Amygdala (tissue), 56 donors: ENCODE data around the gene ATCAY.
"Not testable (repeated sequence)": the region's sequence is repeated elsewhere in the genome, so short reads cannot be mapped to it uniquely, and the experiment has no call there.

Experiments used
- DNase-seq, 56 donors: peaks; one replicate each; lab custom pipeline; 2025; lab: John Stamatoyannopoulos, UW

Gene ATCAY

DNA sequence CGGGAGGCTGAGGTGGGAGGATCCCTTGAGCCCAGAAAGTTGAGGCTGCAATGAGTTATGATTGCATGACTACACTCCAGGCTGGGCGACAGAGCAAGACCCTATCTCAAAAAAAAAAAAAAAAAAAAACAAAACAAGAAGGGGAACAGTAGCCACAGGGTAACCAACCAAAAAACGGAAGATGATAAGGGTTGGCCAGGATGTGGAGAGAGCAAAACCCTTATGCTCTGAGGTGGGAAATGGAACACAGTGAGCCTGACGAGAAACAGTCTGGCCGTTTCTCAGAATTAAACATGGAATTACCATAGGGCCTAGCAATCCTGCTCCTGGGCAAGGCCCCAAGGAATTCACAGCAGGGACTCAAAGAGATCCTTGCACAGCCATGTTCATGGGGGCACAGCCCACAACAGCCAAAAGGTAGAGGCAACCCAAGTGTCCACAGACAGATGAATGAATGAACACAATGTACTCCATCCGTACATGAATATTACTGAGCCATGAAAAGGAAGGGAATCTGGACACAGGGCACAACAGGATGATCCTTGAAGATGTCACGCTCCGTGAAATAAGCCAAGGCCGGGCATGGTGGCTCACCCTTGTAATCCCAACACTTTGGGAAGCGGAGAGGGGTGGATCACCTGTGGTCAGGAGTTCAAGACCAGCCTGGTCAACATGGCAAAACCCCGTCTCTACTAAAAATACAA is 63.7 kb downstream of the ATCAY start:
- no peak for DNase-seq

DNA sequence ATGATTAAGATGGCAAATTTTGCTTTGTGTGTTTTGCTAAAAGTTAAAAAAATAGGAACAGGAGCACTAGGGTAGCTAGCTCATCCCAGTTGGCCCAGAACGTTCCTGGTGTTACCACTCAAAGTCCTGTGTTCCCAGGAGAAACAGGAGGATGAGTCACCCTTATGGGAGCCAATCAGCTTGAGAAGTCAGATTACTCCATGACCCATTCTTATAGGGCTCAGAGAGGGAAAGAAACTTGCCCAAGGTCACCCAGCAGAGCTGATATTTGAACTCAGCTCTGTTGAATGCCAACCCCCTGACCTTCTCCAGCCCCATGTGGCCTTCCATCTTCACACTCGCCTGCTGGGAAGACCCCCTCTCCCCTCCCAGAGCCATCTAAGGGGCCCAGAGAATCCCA is 65.4 kb downstream of the ATCAY start:
- DNase-seq = no peak

DNA sequence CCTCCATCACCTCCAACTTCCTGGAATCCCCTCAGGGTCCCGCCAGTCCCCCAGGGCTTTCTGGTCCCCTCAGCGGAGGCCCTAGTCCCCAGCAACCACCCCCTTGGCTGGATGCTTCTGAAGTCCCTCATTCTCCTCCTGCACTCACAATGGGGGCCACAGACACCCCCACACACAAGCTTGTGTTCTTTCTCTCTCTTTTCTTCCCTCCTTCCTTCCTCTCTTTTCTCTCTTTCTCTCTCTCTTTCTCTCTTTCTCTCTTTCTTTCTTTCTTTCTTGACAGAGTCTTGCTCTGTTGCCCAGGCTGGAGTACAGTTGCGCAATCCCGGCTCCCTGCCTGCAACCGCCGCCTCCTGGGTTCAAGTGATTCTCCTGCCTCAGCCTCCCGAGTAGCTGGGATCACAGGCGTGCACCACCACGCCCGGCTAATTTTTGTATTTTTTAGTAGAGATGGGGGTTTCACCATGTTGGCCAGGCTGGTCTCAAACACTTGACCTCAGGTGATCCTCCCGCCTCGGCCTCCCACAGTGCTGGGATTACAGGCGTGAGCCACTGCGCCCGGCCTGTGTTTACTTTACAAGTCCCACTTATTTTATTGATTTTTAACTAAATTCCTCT is 66.9 kb downstream of the ATCAY start:
- DNase-seq = not testable (repeated sequence)

DNA sequence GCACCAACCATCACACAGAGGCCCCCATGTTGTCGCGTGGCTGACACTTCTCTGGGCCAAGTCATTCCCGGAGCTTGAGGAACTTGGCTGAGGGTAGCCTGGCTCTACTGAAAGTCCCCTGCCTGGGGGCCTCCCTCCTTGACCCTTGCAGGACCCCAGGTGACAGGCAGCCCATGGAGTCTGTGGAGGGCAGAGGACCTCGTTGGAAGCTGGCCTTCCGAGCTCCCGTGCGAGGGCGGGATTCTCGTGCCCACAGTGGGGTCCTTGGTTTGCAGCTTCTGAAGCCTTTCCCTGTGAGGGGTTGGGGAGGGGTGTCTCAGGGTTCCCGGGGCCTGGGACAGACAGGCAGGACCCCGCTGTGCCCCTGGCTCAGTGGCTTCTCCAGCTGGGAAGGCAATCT is 68.8 kb downstream of the ATCAY start:
- no peak for DNase-seq

DNA sequence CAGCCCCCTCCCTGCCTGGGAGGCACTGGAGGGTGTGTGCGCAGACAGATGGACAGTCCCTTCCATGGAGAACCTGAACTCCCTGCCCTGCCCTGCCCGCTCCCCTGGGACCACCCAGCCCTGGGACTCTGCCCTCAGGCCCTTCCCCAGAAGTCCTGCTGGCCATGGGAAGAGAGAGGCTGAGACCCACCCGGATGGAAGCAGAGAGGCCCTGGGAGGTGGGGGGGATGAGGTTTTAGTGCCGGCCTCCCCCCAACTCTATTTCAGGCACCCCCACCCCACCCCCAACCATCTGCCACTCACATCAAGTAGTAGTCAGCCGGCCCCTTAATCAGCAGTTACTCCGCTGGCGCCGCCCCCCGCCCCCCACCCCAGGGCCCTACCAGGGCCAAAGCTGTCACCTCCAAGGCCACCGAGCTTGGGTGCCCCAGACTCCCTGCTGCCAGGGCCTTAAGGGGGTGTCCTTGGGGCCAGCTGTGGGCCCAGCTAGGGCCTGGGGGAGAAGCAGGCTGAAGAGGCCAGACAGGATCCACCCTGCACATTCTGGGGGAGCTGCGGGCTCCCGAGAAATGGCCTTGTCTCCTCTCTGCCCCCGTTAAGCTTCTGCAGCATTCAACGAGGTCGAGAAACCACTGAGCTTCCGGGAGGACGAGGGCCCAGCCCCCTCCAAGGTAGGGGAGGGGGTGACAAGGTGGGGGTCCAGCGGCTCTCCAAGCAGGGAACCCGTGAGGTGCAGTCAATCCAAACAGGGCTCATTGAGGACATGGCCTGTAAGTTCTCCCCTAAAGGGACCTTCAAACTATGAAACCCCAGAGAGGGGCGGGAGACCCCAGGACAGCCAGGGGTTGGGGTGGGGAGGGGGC is 69.7 kb downstream of the ATCAY start:
- DNase-seq = no peak

DNA sequence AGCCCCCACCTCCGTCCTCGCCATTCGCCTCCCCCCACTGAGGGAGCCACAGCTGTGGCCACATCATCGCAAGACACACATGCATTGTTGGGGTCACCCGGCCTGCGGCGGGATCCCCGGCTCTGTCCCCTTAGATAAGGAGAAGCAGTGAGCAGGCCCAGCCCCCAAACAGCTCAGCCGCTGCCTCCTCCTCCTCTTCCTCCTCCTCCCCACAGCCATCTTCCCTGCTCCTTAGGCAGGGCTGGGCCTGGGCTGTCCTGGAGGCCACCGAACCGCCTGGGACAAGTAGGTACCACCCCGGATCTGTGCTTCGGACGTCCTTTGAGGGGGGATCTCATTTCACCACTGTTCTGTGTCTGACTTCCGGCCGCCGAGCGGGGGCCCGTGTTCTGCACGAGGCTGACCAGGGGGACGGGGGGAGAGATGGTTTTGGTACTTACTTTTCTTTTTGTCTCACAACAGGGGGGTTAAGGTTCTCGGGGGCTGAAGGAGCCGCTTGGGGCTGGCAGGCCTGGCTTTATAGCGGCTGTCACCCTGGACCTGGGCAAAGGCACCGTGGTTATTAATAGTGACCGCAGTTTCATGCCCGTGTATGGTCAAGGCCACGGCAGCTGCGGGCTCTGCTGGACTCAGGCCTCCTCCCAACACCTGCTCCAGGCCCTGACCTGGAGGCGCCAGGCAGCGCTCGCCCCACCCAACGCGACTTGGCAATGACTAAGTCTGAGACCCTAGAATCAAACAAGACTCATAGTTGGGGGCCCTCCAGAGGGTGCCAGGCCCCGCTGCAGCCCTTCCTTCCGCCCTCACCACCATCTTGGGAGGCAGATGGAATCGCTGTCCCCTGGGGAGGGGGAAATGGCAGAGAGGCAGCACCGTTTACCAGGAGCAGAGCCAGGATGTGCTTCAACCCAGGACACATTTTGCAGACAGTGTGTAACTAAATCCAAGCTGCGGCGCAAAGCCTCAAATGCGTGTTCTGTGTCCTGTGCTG is 70.7 kb downstream of the ATCAY start:
- no peak for DNase-seq

DNA sequence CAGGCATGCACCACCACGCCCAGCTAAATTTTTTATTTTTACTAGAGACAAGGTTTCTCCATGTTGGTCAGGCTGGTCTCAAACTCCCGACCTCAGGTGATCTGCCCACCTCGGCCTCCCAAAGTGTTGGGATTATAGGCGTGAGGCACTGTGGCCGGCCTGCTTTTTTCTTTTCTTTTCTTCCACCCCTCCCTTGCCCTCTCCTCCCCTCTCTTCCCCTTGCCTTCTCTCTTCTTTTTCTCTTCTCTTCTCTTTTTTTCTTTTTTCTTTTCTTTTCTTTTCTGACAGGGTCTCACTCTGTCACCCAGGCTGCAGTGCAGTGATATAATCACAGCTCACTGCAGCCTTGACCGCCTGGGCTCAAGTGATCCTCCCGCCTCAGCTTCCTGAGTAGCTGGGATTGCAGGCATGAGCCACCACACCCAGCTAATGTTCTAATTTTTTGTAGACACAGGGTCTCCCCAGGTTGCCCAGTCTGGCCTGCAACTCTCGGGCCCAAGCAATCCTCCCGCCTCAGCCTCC is 72.3 kb downstream of the ATCAY start:
- DNase-seq = not testable (repeated sequence)

DNA sequence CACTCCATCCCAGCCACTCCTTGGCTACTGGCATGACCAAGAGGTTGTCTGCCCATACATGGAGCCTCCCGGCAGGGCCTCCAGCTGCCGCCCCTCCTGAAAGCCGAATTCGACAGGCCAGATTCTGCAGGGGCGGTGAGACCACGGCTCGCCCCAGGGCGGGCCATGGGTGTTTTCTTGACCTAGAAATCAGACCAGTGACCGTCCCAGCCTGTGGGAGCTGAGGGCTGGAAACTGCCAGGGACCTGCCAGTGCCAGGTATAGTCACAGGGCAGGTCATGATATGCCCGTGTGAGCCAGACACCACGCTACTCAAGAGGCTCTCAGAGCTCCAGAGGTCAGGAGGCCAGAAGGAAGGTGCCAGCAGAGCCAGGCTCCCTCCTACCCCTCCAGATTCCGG is 73.6 kb downstream of the ATCAY start:
- DNase-seq = no peak

DNA sequence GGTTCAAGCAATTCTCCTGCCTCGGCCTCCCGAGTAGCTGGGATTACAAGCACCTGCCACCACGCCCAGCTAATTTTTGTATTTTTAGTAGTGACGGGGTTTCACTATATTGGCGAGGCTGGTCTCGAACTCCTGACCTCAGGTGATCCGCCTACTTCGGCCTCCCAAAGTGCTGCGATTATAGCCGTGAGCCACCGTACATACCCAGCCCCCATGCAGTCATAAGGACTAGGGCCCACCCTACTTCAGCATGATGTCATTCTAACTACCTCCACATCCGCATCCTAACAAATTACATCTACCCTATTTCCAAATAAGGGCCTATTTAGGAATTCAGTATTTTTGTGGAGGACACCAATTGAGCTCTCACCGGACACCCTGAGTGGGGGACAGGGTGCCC is 74.8 kb downstream of the ATCAY start:
- not testable (repeated sequence) for DNase-seq

DNA sequence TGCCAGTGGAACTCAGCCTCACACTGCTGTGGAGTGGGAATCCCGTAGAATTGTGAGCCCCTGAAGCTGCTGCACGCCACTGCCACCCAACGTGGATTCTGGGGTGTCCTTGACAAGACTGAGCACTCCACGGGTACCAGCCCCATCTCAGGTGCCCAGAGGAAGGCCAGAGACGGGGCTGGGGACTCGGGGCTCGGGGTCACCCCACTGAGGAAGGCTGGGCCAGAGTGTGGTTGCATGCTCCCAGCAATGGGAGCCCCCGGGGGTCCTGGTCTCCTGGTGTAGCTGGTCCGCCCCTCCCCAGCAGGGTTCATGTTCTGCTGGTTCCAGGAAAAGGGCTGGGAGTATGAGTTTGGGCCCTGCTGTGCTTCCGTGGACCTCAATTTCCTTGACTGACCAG is 75.2 kb downstream of the ATCAY start:
- DNase-seq = no peak

DNA sequence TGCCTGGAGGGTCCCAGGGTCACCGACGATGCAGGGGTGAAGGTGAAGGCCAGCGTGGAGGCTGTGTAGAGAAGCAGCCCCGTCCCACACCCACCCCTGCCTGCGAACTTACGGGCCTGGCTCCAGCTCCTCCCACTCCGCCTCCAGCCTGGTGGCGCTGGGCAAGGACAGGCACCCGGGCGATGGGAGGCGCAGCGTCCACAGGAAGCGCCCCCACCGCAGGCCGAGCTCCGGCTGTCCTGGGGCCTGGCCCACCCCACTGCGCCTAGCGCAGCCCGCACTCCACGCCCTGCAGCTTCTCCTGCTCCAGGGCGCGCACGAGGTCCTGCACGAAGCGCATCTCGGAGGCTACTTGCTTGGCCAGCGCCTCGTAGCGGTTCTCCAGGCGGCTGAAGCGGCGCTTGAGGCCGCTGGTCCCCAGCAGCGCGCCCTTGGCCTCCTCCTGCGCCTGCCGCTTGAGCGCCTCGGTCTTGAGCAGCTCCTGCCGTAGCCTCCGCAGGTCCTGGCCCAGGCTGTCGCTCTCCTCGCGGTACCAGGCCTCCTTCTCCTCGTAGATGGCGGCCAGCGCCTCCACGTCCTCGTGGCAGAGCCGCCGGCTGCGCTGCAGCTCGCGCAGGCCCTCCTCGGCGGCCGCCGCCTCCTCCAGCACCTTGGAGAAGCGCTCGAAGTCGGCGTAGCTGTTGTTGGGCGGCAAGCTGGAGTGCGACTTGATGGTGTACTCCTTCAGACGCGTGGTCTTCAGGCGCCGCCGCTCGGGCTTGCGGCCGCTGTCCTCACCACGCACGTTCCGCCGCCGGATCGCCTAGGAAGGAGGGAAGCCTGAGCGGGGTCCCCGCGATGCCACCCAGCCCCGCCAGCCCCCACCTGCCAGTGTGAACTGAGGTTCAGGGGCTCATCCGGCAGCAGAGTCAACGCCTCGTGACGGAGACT is 78.6 kb downstream of the ATCAY start:
- no peak for DNase-seq

DNA sequence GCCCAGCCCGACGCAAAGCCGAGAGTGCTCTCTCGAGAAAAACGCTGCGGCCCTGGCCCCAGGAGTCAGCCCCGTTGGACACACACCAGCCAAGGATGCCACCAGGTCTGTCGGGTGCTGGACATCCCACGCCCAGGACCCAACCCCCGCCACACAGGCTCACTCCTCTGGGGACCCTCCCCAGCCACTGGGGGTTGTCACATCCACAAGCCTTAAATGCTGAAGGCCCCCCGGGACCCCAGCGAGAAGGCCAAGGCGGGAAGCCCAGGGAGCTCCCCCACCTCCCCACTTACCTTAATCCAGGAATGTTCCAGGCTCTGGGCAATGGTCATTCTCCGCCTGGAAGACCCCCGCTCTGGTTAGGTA is 79.3 kb downstream of the ATCAY start:
- no peak for DNase-seq

DNA sequence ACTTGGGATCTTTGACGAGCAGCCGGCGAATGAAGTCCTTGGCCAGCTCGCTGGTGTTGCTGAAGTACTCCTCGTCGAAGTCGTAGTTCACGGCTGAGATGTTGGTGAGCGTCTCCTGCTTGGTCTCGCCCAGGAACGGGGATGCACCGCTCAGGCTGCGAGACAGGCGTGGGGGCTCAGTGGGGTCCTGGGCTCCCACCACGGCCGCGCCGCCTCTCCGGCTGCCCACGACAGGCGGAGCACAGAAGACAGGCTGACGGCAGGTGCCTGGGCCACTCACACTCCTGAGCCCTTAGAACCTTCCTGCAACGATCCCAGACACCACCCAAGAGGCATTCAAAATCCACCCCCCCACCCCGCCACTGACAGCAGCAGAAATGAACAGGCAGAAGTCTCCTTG is 80.5 kb downstream of the ATCAY start:
- no peak for DNase-seq

DNA sequence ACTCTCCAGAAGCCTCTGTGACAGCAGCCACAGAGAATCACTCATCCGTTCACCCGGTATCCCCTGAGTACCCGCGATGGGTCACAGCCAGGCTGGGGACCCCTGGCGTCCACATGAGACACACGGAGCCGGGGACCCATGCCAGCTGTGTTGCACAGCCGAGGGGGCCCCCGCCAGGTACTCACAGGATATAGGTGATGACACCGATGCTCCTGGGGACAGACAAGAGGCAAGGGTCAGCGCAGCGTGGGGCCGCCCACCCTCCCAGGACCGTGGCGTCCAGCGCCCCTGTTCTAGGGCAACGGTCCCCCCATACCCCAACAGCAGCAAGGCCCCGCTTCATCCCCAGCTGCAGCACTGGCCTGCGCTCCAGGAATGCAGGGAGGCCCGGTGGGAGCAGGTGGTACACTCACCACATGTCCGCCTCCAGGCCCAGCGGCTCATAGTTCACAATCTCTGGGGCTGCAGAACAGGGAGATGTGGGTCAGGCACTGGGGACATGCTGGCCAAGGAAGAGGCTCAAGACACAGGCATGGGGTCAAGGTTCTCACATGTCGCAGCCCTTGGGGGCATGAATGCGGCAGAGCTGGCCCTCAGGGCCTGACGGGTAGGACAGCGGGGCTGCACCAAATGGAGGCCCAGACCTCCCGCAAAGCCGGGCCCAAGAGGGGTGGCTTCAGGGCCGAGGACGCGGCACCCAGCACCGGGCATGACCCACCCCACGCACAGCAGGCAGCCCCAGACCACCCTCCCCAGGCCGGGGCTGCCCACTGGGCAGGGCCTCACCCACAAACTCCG is 83.2 kb downstream of the ATCAY start:
- no peak for DNase-seq

DNA sequence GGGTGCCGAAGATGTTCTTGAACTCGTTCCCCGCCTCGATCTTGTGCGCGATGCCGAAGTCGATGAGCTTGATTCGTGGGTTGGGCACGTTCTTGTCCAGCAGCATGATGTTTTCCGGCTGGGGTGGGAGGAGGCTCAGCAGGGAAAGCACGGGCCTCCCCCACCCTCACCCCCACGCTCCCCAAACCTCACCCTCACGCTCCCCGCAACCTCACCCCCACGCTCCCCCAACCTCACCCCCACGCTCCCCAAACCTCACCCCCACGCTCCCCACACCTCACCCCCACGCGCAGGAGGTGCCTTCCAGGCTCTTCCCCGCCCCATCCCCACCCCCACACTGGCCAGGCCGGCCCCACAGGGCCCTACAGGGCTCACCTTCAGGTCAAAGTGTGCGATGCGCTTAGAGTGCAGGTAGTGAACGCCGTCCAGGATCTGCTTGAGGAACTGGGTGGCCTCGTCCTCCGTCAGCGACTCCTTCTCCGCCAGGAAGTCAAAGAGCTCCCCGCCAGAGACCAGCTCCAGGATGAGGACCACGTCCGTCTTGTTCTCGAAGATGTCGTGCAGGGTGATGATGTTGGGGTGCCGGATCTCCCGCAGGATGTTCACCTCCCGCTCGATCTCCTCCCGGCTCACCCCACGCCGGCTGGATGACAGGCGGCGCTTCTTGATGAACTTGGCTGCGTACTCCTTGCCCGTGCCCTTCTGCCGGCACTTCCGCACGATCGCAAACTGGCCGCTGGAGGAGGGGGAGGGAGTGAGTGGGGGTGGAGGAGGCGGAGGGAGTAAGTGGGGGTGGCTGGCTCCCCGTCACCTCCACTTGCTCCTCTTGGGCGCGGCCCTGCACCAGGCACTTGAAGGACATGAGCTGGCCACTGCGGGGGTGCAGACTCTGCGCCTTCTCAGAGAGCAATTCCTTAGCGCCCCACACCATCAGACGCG is 84.0 kb downstream of the ATCAY start:
- DNase-seq = no peak

DNA sequence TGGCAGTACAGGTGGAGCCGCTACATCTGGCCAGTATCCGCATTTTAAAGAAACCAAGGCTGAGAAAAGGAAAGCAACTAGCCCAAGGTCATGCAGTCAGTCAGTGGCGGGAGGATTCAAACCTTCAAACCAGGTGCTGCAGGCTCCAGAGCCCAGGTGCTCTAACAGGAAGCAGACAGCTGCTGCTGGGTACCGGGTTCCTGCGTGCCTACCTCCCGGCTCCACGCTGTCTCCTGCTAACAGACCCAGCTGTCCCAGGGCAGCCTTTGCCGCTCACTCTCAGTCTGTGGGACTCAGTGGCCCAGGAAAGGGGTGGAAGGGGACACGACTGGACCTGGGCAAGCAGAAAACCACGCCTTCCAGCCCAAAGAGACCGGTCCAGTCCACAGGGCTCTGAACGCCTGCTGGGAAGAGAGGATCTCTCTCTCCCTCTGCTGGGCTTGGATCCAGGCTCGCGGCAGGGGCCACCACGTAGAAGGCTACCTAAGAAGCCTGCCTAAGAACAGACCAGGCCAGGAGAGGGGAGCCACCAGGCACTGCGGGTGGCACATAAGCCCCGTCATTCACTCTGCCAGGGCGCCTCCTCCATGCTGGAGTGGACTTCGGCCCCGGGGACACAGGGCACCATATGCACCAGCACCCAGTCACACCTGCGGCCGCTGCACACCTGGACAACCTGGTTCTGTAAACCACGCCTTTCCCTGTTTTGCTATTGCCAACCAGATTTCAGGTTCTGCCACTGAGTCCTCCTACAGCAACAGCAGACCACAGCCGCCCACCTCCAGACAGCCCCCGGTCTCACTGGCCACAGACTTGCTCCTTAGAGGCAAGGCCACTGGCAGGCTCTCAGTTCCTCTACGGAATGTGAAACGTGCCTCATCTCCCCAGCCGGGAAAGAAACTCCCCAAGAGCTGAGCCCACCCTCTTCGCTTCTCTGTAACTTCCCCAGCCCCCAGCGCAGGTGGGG is 85.8 kb downstream of the ATCAY start:
- no peak for DNase-seq
